ENCODE data around the gene OSBPL9. TPM values are rescaled to one million over a fixed set of nuclear protein-coding genes. Genes with fewer than 3 reads are reported as not detected.

OSBPL9 gene
- total RNA-seq, 2 experiments from 2014 or later: 58.6 to 87.8 TPM

- H3K27ac ChIP-seq (ENCODE audit: low read depth, low read length, poor library complexity, severe bottlenecking): no peak overlapping the region
- H3K9me2 ChIP-seq (ENCODE audit: insufficient read depth, low read length): no peaks in the 10 kb centered on the region
- intact Hi-C loops (cut with micrococcal nuclease; ENCODE audit: unreplicated experiment): no loop called here
- CTCF ChIA-PET (ENCODE audit: unreplicated experiment): no interaction called here
- H3K36me3 ChIP-seq (ENCODE audit: insufficient read depth, low read length): peaks cover 77% of the 10 kb centered on the region
- POLR2A ChIA-PET: interaction anchor here (0.6 to 1.0 kb wide), 3 partner anchors 11 to 391 kb away, joined by 3 to 4 read pairs (median 3); no protein-coding TSS in a partner anchor
- no peaks in the 10 kb centered on the region for H3K9me3 ChIP-seq (ENCODE audit: low read length)
- no peak overlapping the region for H2AFZ ChIP-seq (ENCODE audit: low read length)
- DNase-seq (ENCODE audit: low spot score): no peak
- no TSS peak for BruUV-seq (replicated peaks)
- H3K4me3 ChIP-seq (ENCODE audit: low read depth, low read length, poor library complexity, severe bottlenecking): no peak overlapping the region
- no peaks in the 10 kb centered on the region for H3K79me2 ChIP-seq (ENCODE audit: insufficient read depth, low read depth, low read length)
- TF ChIP-seq, protein P1, sequence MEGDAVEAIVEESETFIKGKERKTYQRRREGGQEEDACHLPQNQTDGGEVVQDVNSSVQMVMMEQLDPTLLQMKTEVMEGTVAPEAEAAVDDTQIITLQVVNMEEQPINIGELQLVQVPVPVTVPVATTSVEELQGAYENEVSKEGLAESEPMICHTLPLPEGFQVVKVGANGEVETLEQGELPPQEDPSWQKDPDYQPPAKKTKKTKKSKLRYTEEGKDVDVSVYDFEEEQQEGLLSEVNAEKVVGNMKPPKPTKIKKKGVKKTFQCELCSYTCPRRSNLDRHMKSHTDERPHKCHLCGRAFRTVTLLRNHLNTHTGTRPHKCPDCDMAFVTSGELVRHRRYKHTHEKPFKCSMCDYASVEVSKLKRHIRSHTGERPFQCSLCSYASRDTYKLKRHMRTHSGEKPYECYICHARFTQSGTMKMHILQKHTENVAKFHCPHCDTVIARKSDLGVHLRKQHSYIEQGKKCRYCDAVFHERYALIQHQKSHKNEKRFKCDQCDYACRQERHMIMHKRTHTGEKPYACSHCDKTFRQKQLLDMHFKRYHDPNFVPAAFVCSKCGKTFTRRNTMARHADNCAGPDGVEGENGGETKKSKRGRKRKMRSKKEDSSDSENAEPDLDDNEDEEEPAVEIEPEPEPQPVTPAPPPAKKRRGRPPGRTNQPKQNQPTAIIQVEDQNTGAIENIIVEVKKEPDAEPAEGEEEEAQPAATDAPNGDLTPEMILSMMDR (conservative IDR thresholded peaks at IDR 0.05; ENCODE audit: low read length): no peak
- TF ChIP-seq EZH2phosphoT487 (IDR thresholded peaks at IDR 0.05; ENCODE audit: borderline replicate concordance, low read depth, low read length): no peak
- no peaks in the 10 kb centered on the region for H4K20me1 ChIP-seq (ENCODE audit: insufficient read depth, low read length)
- H3K4me2 ChIP-seq (ENCODE audit: low read length): no peak overlapping the region
- no peaks in the 10 kb centered on the region for H3K4me1 ChIP-seq (ENCODE audit: insufficient read depth, low read length, poor library complexity, severe bottlenecking)
Measured at GRCh38 chr1:51837243-51837642, 220.4 kb downstream of the OSBPL9 start.

Small RNA genes within 50 kb of the gene (microRNA-seq; reads per million reads assigned to microRNA genes)
- gene MIR761 (ENCODE audit: borderline replicate concordance): not detected

Small RNA genes within 50 kb of the gene (small RNA-seq; reads per million reads assigned to genes)
- gene AL050343.2 (not detected), gene RF00568 (not detected)

Other genes starting within 250 kb of the OSBPL9 start
- gene EPS15, start 97.8 kb upstream of the OSBPL9 start, total RNA-seq (2014; rRNA removed; shearing (Covaris generic)): 23.8 and 35.5 TPM in 2 replicates
- 73.2 and 79.4 TPM in 2 replicates for gene EPS15, start 97.8 kb upstream of the OSBPL9 start, total RNA-seq (2022)

Data from OCI-LY7 (cell line).